NT2/D1 (cell line): ENCODE measurements around the gene TGFA.

Experiments
- DNase-seq: peaks from one replicate; pipeline ENCODE4 v3.0.0-alpha.2; 2011; ENCODE audit warnings: low read depth, low spot score
- H3K27me3 ChIP-seq: 2 replicates; pipeline ENCODE4 v1.6.0; 2011; ENCODE audit warnings: mild to moderate bottlenecking; ENCODE audit not compliant: insufficient read length, insufficient read depth
- H3K36me3 ChIP-seq: 2 replicates; pipeline ENCODE4 v1.6.1; 2011; ENCODE audit warnings: mild to moderate bottlenecking, low read length, mixed read lengths; ENCODE audit not compliant: insufficient read depth, insufficient read length
- H3K4me1 ChIP-seq: 2 replicates; pipeline ENCODE4 v1.5.1; 2011; ENCODE audit not compliant: insufficient read depth, insufficient read length
- H3K4me3 ChIP-seq: 2 replicates; pipeline ENCODE4 v1.5.1; 2011; ENCODE audit warnings: low read depth; ENCODE audit not compliant: insufficient read length
- H3K9ac ChIP-seq: 2 replicates; pipeline ENCODE4 v1.6.0; 2011; ENCODE audit warnings: low read depth; ENCODE audit not compliant: insufficient read length
- H3K9me3 ChIP-seq: 2 replicates; pipeline ENCODE4 v1.5.1; 2011; ENCODE audit warnings: mild to moderate bottlenecking, low read length; ENCODE audit not compliant: insufficient read depth
- SUZ12 ChIP-seq: IDR thresholded peaks from 2 replicates; pipeline ENCODE4 v1.6.1; 2011; ENCODE audit not compliant: insufficient read length, insufficient read depth; ENCODE audit errors: extremely low read depth
- YY1 ChIP-seq: IDR thresholded peaks from 2 replicates; pipeline ENCODE4 v1.6.1; 2011; ENCODE audit not compliant: insufficient read length, insufficient read depth
- ZNF274 ChIP-seq: IDR thresholded peaks from 2 replicates; pipeline ENCODE4 v1.6.1; 2011; ENCODE audit warnings: mild to moderate bottlenecking, low read depth, low read length

Gene TGFA

GRCh38 chr2:70553584-70554337 lies at the start of gene TGFA:
TSS of gene TGFA (minus strand) at chr2:70553826. CDS start at chr2:70553767, 59 bp downstream.
- H3K9ac ChIP-seq = peak within 1 kb of the TSS; percentile 76
- H3K4me1 ChIP-seq = peaks cover 4% of the 10 kb centered on the region
- H3K36me3 ChIP-seq = no peaks in the 10 kb centered on the region
- peak within 1 kb of the TSS; percentile 53 for H3K4me3 ChIP-seq
- H3K9me3 ChIP-seq = no peaks in the 10 kb centered on the region
- peak; percentile 78 for DNase-seq
- TF ChIP-seq YY1 (no peak), ZNF274 (no peak)
- H3K27me3 ChIP-seq = peaks cover 32% of the 10 kb centered on the region

GRCh38 chr2:70603066-70603465 lies 49.4 kb upstream of the TGFA start:
- no peak overlapping the region for H3K4me3 ChIP-seq
- H3K27me3 ChIP-seq = peaks cover 4% of the 10 kb centered on the region
- DNase-seq = no peak
- TF ChIP-seq SUZ12 (no peak), ZNF274 (no peak), YY1 (no peak)
- no peak overlapping the region for H3K9ac ChIP-seq
- no peaks in the 10 kb centered on the region for H3K36me3 ChIP-seq
- no peaks in the 10 kb centered on the region for H3K4me1 ChIP-seq
- H3K9me3 ChIP-seq = peaks cover 5% of the 10 kb centered on the region; the same call in 1 of the 2 replicates

- H3K9ac ChIP-seq = no peak overlapping the region
- H3K9me3 ChIP-seq = peaks cover 7% of the 10 kb centered on the region; the same call in 1 of the 2 replicates
- H3K36me3 ChIP-seq = no peaks in the 10 kb centered on the region
- no peak for TF ChIP-seq YY1
- no peak for TF ChIP-seq ZNF274
- TF ChIP-seq SUZ12 = no peak
- no peak overlapping the region for H3K4me3 ChIP-seq
- H3K27me3 ChIP-seq = no peaks in the 10 kb centered on the region
- DNase-seq = no peak
- H3K4me1 ChIP-seq = no peaks in the 10 kb centered on the region
Measured at GRCh38 chr2:70598197-70598596, 44.6 kb upstream of the TGFA start.

GRCh38 chr2:70596739-70597138 lies 43.1 kb upstream of the TGFA start:
- DNase-seq = no peak
- Histone ChIP-seq H3K4me3 (no peak overlapping the region), H3K4me1 (no peaks in the 10 kb centered on the region), H3K9me3 (peaks cover 7% of the 10 kb centered on the region; the same call in 1 of the 2 replicates), H3K36me3 (no peaks in the 10 kb centered on the region), H3K27me3 (no peaks in the 10 kb centered on the region), H3K9ac (no peak overlapping the region)
- TF ChIP-seq YY1 (no peak), ZNF274 (no peak), SUZ12 (no peak)

GRCh38 chr2:70596293-70596692 lies 42.7 kb upstream of the TGFA start:
- Histone ChIP-seq H3K9ac (no peak overlapping the region), H3K9me3 (peaks cover 7% of the 10 kb centered on the region; the same call in 1 of the 2 replicates), H3K4me3 (no peak overlapping the region), H3K27me3 (no peaks in the 10 kb centered on the region), H3K36me3 (no peaks in the 10 kb centered on the region), H3K4me1 (no peaks in the 10 kb centered on the region)
- DNase-seq = no peak
- TF ChIP-seq SUZ12 (no peak), ZNF274 (no peak), YY1 (no peak)

GRCh38 chr2:70583091-70583490 lies 29.5 kb upstream of the TGFA start:
- Histone ChIP-seq H3K9me3 (no peaks in the 10 kb centered on the region), H3K36me3 (no peaks in the 10 kb centered on the region), H3K27me3 (no peaks in the 10 kb centered on the region), H3K9ac (no peak overlapping the region), H3K4me3 (no peak overlapping the region), H3K4me1 (no peaks in the 10 kb centered on the region)
- DNase-seq = no peak
- TF ChIP-seq SUZ12 (no peak), ZNF274 (no peak), YY1 (no peak)

GRCh38 chr2:70580352-70580751 lies 26.7 kb upstream of the TGFA start:
- H3K4me1 ChIP-seq = no peaks in the 10 kb centered on the region
- H3K27me3 ChIP-seq = no peaks in the 10 kb centered on the region
- H3K4me3 ChIP-seq = no peak overlapping the region
- H3K9ac ChIP-seq = no peak overlapping the region
- TF ChIP-seq ZNF274 (no peak), SUZ12 (no peak)
- H3K36me3 ChIP-seq = no peaks in the 10 kb centered on the region
- no peak for DNase-seq
- H3K9me3 ChIP-seq = no peaks in the 10 kb centered on the region
